Heart right ventricle (tissue), 16 donors: ENCODE results near the gene F2. TPM values are rescaled to one million over a fixed set of nuclear protein-coding genes. Genes with fewer than 3 reads are reported as not detected.

Source experiments
- ATAC-seq, 8 donors: fragments of 200-7000 bp; cut with Tn5 transposase; one replicate each; pipeline ENCODE4 v1.9.1; 2020; ENCODE audit warnings: mild to moderate bottlenecking in 8 of 8, moderate library complexity in 8 of 8, moderate number of reproducible peaks in 1 of 8
- DNase-seq, 2 donors: peaks; one replicate each; pipeline ENCODE4 v3.0.0-alpha.2; 2020
- H3K27ac ChIP-seq, 10 donors: fragments of 200-600 bp; sonication (generic) in 2 of 10; one replicate each; pipeline versions ENCODE4 v1.5.0 to v1.8.0; 2020 to 2022; ENCODE audit warnings: mild to moderate bottlenecking in 3 of 10
- H3K27me3 ChIP-seq, 7 donors: fragments of 200-600 bp; one replicate each; pipeline ENCODE4 v1.8.0; 2021 to 2022; ENCODE audit warnings: mild to moderate bottlenecking in 2 of 7
- H3K36me3 ChIP-seq, 9 donors: fragments of 200-600 bp; sonication (generic) in 1 of 9; one replicate each; pipeline versions ENCODE4 v1.5.0 to v1.8.0; 2020 to 2022; ENCODE audit warnings: mild to moderate bottlenecking in 2 of 9
- H3K4me1 ChIP-seq, 9 donors: fragments of 200-600 bp; sonication (generic) in 1 of 9; one replicate each; pipeline versions ENCODE4 v1.5.0 to v1.8.0; 2020 to 2022; ENCODE audit warnings: mild to moderate bottlenecking in 4 of 9
- H3K4me3 ChIP-seq, 10 donors: fragments of 200-600 bp; sonication (generic) in 2 of 10; one replicate each; pipeline versions ENCODE4 v1.5.0 to v1.8.0; 2020 to 2022; ENCODE audit warnings: mild to moderate bottlenecking in 7 of 10, moderate library complexity in 2 of 10
- H3K9me3 ChIP-seq, 11 donors: fragments of 200-600 bp in 10 of 11; sonication (generic) in 2 of 11; one replicate each; pipeline versions ENCODE4 v1.5.0 to v1.8.0; 2013 to 2022; ENCODE audit warnings: mild to moderate bottlenecking in 2 of 11, control low read depth in 1 of 11, moderate library complexity in 1 of 11
- CTCF ChIP-seq, 9 donors: fragments of 200-600 bp; sonication (generic) in 2 of 9; IDR thresholded peaks; one replicate each; pipeline versions ENCODE4 v1.5.0 to v1.8.0; 2021 to 2022; ENCODE audit warnings: antibody characterized with exemption in 9 of 9, mild to moderate bottlenecking in 5 of 9, moderate library complexity in 1 of 9
- WGBS, 2 donors: extraction: QIAGEN DNeasy Blood & Tissue Kit; methylation state at CpG; one replicate each; pipeline ENCODE4 v1.1.7; 2013; ENCODE audit warnings: inconsistent platforms in 1 of 2; 5-methylcytosine and 5-hydroxymethylcytosine counted together
- intact Hi-C, 10 donors: fragments of 100-400 bp; cut with DNase I; formaldehyde crosslinking; loops; one replicate each; pipeline versions ENCODE4 v1.11.1 to v1.14.2; 2022
- polyA plus RNA-seq, 2 donors: library from polyadenylated mRNA; stranded (reverse); fragments of 200-250 nt; gene quantifications; one replicate each; pipeline ENCODE4 v1.2.3, GENCODE V29; 2013
- total RNA-seq, 10 donors: library from RNA; stranded (reverse); fragmentation: NEBNext Ultra II Directional in 3 of 10; extraction: Animal tissue kit (Norgen Biotek cat#: 25700) in 3 of 10; gene quantifications; one replicate each; pipeline versions ENCODE4 v1.2.1 to v1.2.4, GENCODE V29; 2021 to 2023
- donor health status: Arrhythmogenic right ventricular cardiomyopathy.
- donor health status: ischemic (EF 13 %, LVEDD 7.1; RV severe dilation, severe dysfunction).
- donor health status: healthy with polysubstance abuse.
- donor health status: DM: no; HTN: yes; CAD: no.
- donor health status: DM: no; HTN: no; CAD: no.
- donor health status: ischemic (EF 25% LVEDD 6.9; RV normal size, moderate dysfunction).
- donor health status: ischemic (EF 25% LVEDD 5.7; RV mildly dilated, moderate dysfunction).
- donor health status: healthy.
- donor health status: DM: yes; HTN: yes; CAD: no.
- donor health status: Ischemic cardiomyopathy.
- donor health status: ischemic (EF 35%, LVEDD 5.7; RV mildly dilated, moderate dysfunction).
- donor health status: nonischemic (EF 11% LVEDD 7.7; RV severe dilation, severe dysfunction).
- donor health status: DM: yes; HTN: yes; CAD: no.
- donor health status: PGD.
- donor health status: ischemic (EF 29% LVEDD 5.4; RV normal size, mild dysfunction).
- donor health status: nonischemic (EF 23%, LVEDD 6.1; RV moderate dilation, normal function).

Gene F2
- total and polyA plus RNA-seq, 12 donors = 0.04 to 0.31 (median 0.19) TPM; not detected in 8

DNA sequence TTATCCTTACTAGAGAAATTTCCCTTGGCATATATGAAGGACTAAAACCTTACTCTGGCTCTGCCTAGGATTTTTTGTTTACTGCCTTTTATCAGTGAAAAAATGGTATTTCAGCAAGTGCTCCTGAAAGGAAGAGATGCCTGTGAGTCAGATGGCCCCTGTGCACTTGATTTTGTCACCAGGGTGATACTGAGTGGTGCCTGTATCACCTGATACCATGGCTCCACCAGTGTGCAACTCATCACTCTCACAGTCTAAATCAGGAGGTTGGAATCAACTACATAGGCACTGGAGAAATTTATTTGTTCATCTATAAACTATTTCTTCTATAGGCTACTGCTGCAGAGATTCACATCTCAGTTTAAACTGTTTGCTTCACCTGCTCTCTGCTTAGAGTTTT is 43.2 kb downstream of the F2 start:
- intact Hi-C loops = no loop called here
- no peak for ATAC-seq

DNA sequence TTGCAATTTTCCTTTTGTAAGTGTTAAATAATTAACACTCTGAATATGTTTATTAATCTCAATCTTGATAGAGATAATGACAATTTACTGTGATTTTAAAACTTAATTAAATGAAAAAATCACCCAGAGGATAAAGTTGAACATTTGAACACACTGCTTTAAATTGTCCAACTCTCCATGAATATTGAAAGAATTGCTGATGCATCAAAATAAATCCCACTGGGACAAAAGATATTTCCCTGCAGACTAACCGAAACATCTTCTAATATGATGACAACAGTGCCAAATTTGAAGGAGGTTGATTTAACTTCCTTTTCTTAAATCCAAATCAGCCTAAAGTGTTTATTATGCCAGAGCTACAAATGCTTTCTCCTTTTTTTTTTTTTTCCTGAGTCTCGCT is 47.6 kb downstream of the F2 start:
- no peaks in the 10 kb centered on the region for H3K9me3 ChIP-seq
- H3K36me3 ChIP-seq = peaks cover 0 to 100% (median 56%) of the 10 kb centered on the region in 9 donors

More for the DNA sequence above, 43.2 kb downstream of the F2 start:
- H3K27ac ChIP-seq = no peak overlapping the region
- H3K4me1 ChIP-seq = no peaks in the 10 kb centered on the region
- no peak for DNase-seq
- TF ChIP-seq CTCF (IDR thresholded peaks at IDR 0.05) = no peak
- no peak overlapping the region for H3K4me3 ChIP-seq
- no peaks in the 10 kb centered on the region for H3K9me3 ChIP-seq
- peaks cover 0 to 100% (median 53%) of the 10 kb centered on the region in 9 donors for H3K36me3 ChIP-seq
- no peaks in the 10 kb centered on the region for H3K27me3 ChIP-seq

DNA sequence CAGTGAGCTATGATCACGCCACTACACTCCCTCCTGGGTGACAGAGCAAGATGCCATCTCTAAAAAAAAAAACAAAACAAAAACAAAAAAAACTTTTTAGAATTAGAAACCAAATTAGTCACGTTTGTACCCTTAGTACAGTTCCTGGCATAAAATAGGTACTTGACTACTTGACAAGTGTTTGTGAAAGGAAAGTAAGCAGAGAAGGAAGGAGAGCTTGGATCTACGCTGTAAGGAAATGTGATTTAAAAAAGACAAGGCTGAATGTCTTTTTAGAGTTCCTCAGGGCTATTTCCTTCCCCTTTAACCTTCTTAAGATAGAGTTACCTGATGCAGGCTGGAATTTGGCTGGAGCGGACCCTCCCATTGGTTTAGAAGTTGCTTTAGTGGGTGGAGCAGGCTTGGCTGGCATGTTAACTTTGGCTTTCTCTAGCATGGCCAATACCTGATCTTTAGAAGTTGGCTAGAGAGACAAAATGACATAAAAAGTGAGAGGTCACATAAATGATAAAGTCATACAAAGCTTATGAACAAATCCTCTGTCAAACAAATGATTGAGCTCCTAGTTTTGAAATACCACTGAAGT is 50.7 kb downstream of the F2 start:
- Histone ChIP-seq H3K36me3 (peaks cover 0 to 100% (median 43%) of the 10 kb centered on the region in 9 donors), H3K9me3 (no peaks in the 10 kb centered on the region), H3K27me3 (no peaks in the 10 kb centered on the region), H3K27ac (no peak overlapping the region), H3K4me3 (no peak overlapping the region), H3K4me1 (no peaks in the 10 kb centered on the region)
- ATAC-seq (no peak), DNase-seq (no peak)
- TF ChIP-seq CTCF (IDR thresholded peaks at IDR 0.05) = no peak
- 90 to 97% methylated on average over 4 of the region's 4 CpGs for WGBS, 2 donors
- intact Hi-C loops = no loop called here

More for the DNA sequence above, 47.6 kb downstream of the F2 start:
- no peak for DNase-seq
- TF ChIP-seq CTCF (IDR thresholded peaks at IDR 0.05) = no peak
- WGBS, 2 donors = 89 to 94% methylated on average over 2 of the region's 2 CpGs
- ATAC-seq = no peak
- intact Hi-C loops = no loop called here
- H3K4me1 ChIP-seq = no peaks in the 10 kb centered on the region
- no peak overlapping the region for H3K27ac ChIP-seq
- no peak overlapping the region for H3K4me3 ChIP-seq
- H3K27me3 ChIP-seq = no peaks in the 10 kb centered on the region

DNA sequence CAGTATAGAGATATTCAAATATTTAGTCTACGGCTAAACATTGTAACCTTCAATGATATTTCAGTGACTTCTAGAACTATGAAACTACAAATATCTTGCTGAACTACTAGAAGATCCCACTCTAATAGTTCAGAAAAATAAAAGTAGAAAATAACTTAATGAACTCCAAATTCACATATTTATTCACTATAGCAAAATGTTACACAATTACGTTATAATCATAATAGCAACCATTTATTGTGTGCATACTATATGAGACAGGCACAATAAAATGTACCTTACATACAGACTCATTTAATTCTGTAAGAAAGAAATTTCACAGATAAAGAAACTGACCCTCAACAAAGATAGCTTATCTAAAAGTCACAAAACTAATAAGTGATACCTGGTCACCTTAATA is 57.9 kb downstream of the F2 start:
- no peak for DNase-seq
- 98% methylated on average over 2 of the region's 2 CpGs for WGBS, 2 donors
- Histone ChIP-seq H3K36me3 (peaks cover 0 to 100% (median 40%) of the 10 kb centered on the region in 9 donors), H3K27me3 (no peaks in the 10 kb centered on the region), H3K9me3 (no peaks in the 10 kb centered on the region), H3K4me1 (no peaks in the 10 kb centered on the region), H3K27ac (no peak overlapping the region), H3K4me3 (no peak overlapping the region)
- no peak for ATAC-seq
- intact Hi-C loops = no loop called here
- no peak for TF ChIP-seq CTCF (IDR thresholded peaks at IDR 0.05)
